Breast epithelium (tissue), 3 donors: Measurements from ENCODE around the gene SARNP.
"Not testable (repeated sequence)": the region's sequence is repeated elsewhere in the genome, so short reads cannot be mapped to it uniquely, and the experiment has no call there.

Experiments used
- POLR2A ChIP-seq: fragments of 450-650 bp; IDR thresholded peaks from one replicate; pipeline ENCODE4 v1.6.1; 2016; ENCODE audit warnings: antibody characterized with exemption, mild to moderate bottlenecking, moderate library complexity
- TF ChIP-seq, protein P1 (sequence below), 3 donors: fragments of 450-650 bp; IDR thresholded peaks; one replicate each; pipeline ENCODE4 v1.5.1; 2016 to 2017; ENCODE audit warnings: antibody characterized with exemption in 3 of 3, mild to moderate bottlenecking in 3 of 3, moderate library complexity in 3 of 3

DNA sequence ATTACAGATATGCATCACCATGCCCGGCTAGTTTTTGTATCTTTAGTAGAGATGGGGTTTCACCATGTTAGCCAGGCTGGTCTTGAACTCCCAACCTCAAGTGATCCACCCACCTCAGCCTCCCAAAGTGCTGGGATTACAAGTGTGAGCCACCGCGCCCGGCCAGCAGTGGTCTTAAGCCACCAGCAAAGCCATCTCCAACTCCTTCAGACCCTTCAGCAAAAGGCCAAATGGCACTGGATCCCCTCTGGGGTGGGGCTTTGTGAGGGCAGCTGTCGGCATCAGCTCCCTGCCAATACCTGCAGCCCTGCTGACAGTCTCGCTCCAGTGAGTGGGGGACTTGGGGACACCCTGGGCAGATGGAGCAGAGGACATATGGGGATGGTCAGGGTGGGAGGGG, 16.9 kb upstream of the SARNP start:
- not testable (repeated sequence) for TF ChIP-seq POLR2A
- TF ChIP-seq, protein P1, sequence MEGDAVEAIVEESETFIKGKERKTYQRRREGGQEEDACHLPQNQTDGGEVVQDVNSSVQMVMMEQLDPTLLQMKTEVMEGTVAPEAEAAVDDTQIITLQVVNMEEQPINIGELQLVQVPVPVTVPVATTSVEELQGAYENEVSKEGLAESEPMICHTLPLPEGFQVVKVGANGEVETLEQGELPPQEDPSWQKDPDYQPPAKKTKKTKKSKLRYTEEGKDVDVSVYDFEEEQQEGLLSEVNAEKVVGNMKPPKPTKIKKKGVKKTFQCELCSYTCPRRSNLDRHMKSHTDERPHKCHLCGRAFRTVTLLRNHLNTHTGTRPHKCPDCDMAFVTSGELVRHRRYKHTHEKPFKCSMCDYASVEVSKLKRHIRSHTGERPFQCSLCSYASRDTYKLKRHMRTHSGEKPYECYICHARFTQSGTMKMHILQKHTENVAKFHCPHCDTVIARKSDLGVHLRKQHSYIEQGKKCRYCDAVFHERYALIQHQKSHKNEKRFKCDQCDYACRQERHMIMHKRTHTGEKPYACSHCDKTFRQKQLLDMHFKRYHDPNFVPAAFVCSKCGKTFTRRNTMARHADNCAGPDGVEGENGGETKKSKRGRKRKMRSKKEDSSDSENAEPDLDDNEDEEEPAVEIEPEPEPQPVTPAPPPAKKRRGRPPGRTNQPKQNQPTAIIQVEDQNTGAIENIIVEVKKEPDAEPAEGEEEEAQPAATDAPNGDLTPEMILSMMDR (IDR thresholded peaks at IDR 0.05) = not testable (repeated sequence)
